Activated T-helper 17 cell treated with anti-CD3 and anti-CD28 coated beads, Interleukin-2, amount 50 U/mL, for 72 hours (primary cell): ENCODE results near the gene MED4. TPM values are rescaled to one million over a fixed set of nuclear protein-coding genes. Genes with fewer than 3 reads are reported as not detected.
"Not testable (repeated sequence)": the region's sequence is repeated elsewhere in the genome, so short reads cannot be mapped to it uniquely, and the experiment has no call there.

Experiments used
- ATAC-seq: fragments of 150-1000 bp; cut with Tn5 transposase; replicated peaks from 2 replicates; pipeline ENCODE4 v1.10.0; 2021; ENCODE audit warnings: mild to moderate bottlenecking, moderate library complexity
- H3K27ac Mint-ChIP-seq: one replicate; pipeline ENCODE4 v1.8.0; 2022; ENCODE audit warnings: mixed read lengths
- H3K27me3 Mint-ChIP-seq: one replicate; pipeline ENCODE4 v1.8.0; 2022; ENCODE audit warnings: mixed read lengths
- H3K36me3 Mint-ChIP-seq: one replicate; pipeline ENCODE4 v1.8.0; 2022; ENCODE audit warnings: low read depth, mild to moderate bottlenecking, mixed read lengths
- H3K4me1 Mint-ChIP-seq: one replicate; pipeline ENCODE4 v1.8.0; 2022; ENCODE audit warnings: mixed read lengths
- H3K4me3 Mint-ChIP-seq: one replicate; pipeline ENCODE4 v1.8.0; 2022; ENCODE audit warnings: mild to moderate bottlenecking, mixed read lengths
- H3K9me3 Mint-ChIP-seq: one replicate; pipeline ENCODE4 v1.8.0; 2022; ENCODE audit warnings: mixed read lengths
- total RNA-seq, 2 donors: library from RNA; stranded (reverse); gene quantifications; one replicate each; pipeline ENCODE4 v1.2.3, GENCODE V29; 2022

MED4 gene
- total RNA-seq, 2 donors from 2014 or later: 42.0 to 58.9 TPM

- no peak for ATAC-seq
- Mint-ChIP-seq H3K4me3 (no peak overlapping the region), H3K27me3 (no peaks in the 10 kb centered on the region), H3K4me1 (peaks cover 12% of the 10 kb centered on the region), H3K36me3 (peaks cover 100% of the 10 kb centered on the region), H3K9me3 (no peaks in the 10 kb centered on the region), H3K27ac (no peak overlapping the region)
These were observed 24.0 kb downstream of the MED4 start for GRCh38 chr13:48070942-48071341.

GRCh38 chr13:48069573-48069972 lies 25.3 kb downstream of the MED4 start:
- peaks cover 12% of the 10 kb centered on the region for H3K4me1 Mint-ChIP-seq
- no peaks in the 10 kb centered on the region for H3K9me3 Mint-ChIP-seq
- H3K27me3 Mint-ChIP-seq: no peaks in the 10 kb centered on the region

GRCh38 chr13:48068952-48069351 lies 26.0 kb downstream of the MED4 start:
- no peak overlapping the region for H3K27ac Mint-ChIP-seq
- peaks cover 81% of the 10 kb centered on the region for H3K36me3 Mint-ChIP-seq
- H3K27me3 Mint-ChIP-seq: no peaks in the 10 kb centered on the region
- H3K4me1 Mint-ChIP-seq: peaks cover 12% of the 10 kb centered on the region
- no peaks in the 10 kb centered on the region for H3K9me3 Mint-ChIP-seq
- no peak for ATAC-seq
- no peak overlapping the region for H3K4me3 Mint-ChIP-seq

More at GRCh38 chr13:48069573-48069972, 25.3 kb downstream of the MED4 start:
- no peak overlapping the region for H3K4me3 Mint-ChIP-seq
- ATAC-seq: no peak
- no peak overlapping the region for H3K27ac Mint-ChIP-seq
- peaks cover 87% of the 10 kb centered on the region for H3K36me3 Mint-ChIP-seq

- Mint-ChIP-seq H3K4me3 (peak overlapping the region; percentile 32), H3K27me3 (no peaks in the 10 kb centered on the region), H3K9me3 (no peaks in the 10 kb centered on the region), H3K36me3 (peaks cover 72% of the 10 kb centered on the region), H3K27ac (peak overlapping the region; percentile 90), H3K4me1 (peaks cover 12% of the 10 kb centered on the region)
- no peak for ATAC-seq
These were observed 26.9 kb downstream of the MED4 start for GRCh38 chr13:48068036-48068435.

- peak overlapping the region; percentile 90 for H3K27ac Mint-ChIP-seq
- peaks cover 12% of the 10 kb centered on the region for H3K4me1 Mint-ChIP-seq
- H3K36me3 Mint-ChIP-seq: peaks cover 68% of the 10 kb centered on the region
- H3K9me3 Mint-ChIP-seq: no peaks in the 10 kb centered on the region
- peak overlapping the region; percentile 32 for H3K4me3 Mint-ChIP-seq
- no peaks in the 10 kb centered on the region for H3K27me3 Mint-ChIP-seq
- peak; percentile 99 for ATAC-seq
These were observed 28.5 kb downstream of the MED4 start for GRCh38 chr13:48066310-48066989.

- not testable (repeated sequence) for H3K27me3 Mint-ChIP-seq, ATAC-seq, H3K9me3 Mint-ChIP-seq, H3K4me3 Mint-ChIP-seq
- Mint-ChIP-seq H3K4me1 (peaks cover 20% of the 10 kb centered on the region), H3K27ac (peak overlapping the region; percentile 75), H3K36me3 (peaks cover 40% of the 10 kb centered on the region)
These were observed 35.0 kb downstream of the MED4 start for GRCh38 chr13:48059951-48060350.

- H3K4me1 Mint-ChIP-seq: peaks cover 20% of the 10 kb centered on the region
- H3K27me3 Mint-ChIP-seq, H3K4me3 Mint-ChIP-seq, H3K9me3 Mint-ChIP-seq, ATAC-seq: not testable (repeated sequence)
- peak overlapping the region; percentile 75 for H3K27ac Mint-ChIP-seq
- H3K36me3 Mint-ChIP-seq: peaks cover 52% of the 10 kb centered on the region
These were observed 36.4 kb downstream of the MED4 start for GRCh38 chr13:48058536-48058935.

- peak overlapping the region; percentile 15 for H3K4me3 Mint-ChIP-seq
- no peaks in the 10 kb centered on the region for H3K27me3 Mint-ChIP-seq
- H3K27ac Mint-ChIP-seq: peak overlapping the region; percentile 75
- ATAC-seq: peak; percentile 70
- no peaks in the 10 kb centered on the region for H3K9me3 Mint-ChIP-seq
- peaks cover 20% of the 10 kb centered on the region for H3K4me1 Mint-ChIP-seq
- H3K36me3 Mint-ChIP-seq: peaks cover 68% of the 10 kb centered on the region
These were observed 39.2 kb downstream of the MED4 start for GRCh38 chr13:48055712-48056111.

- H3K36me3 Mint-ChIP-seq: peaks cover 79% of the 10 kb centered on the region
- no peak overlapping the region for H3K4me3 Mint-ChIP-seq
- peaks cover 20% of the 10 kb centered on the region for H3K4me1 Mint-ChIP-seq
- H3K9me3 Mint-ChIP-seq: no peaks in the 10 kb centered on the region
- H3K27ac Mint-ChIP-seq: no peak overlapping the region
- no peaks in the 10 kb centered on the region for H3K27me3 Mint-ChIP-seq
- no peak for ATAC-seq
These were observed 40.3 kb downstream of the MED4 start for GRCh38 chr13:48054601-48055000.

- Mint-ChIP-seq H3K27me3 (no peaks in the 10 kb centered on the region), H3K4me1 (peaks cover 2% of the 10 kb centered on the region), H3K4me3 (no peak overlapping the region), H3K9me3 (no peaks in the 10 kb centered on the region), H3K27ac (no peak overlapping the region), H3K36me3 (peaks cover 88% of the 10 kb centered on the region)
- no peak for ATAC-seq
These were observed 44.4 kb downstream of the MED4 start for GRCh38 chr13:48050550-48050949.

GRCh38 chr13:48043789-48044503 lies 51.0 kb downstream of the MED4 start:
- H3K27ac Mint-ChIP-seq: peak overlapping the region; percentile 88
- H3K4me3 Mint-ChIP-seq: peak overlapping the region; percentile 63
- ATAC-seq: peak; percentile 86
- no peaks in the 10 kb centered on the region for H3K9me3 Mint-ChIP-seq
- no peaks in the 10 kb centered on the region for H3K27me3 Mint-ChIP-seq
- H3K4me1 Mint-ChIP-seq: peaks cover 17% of the 10 kb centered on the region
- H3K36me3 Mint-ChIP-seq: peaks cover 57% of the 10 kb centered on the region

GRCh38 chr13:48042894-48043293 lies 52.0 kb downstream of the MED4 start:
- Mint-ChIP-seq H3K9me3 (no peaks in the 10 kb centered on the region), H3K4me1 (peaks cover 21% of the 10 kb centered on the region), H3K27me3 (no peaks in the 10 kb centered on the region), H3K36me3 (peaks cover 51% of the 10 kb centered on the region), H3K27ac (peak overlapping the region; percentile 88), H3K4me3 (peak overlapping the region; percentile 63)
- no peak for ATAC-seq

GRCh38 chr13:48040896-48041295 lies 54.0 kb downstream of the MED4 start:
- no peaks in the 10 kb centered on the region for H3K27me3 Mint-ChIP-seq
- H3K4me1 Mint-ChIP-seq: peaks cover 21% of the 10 kb centered on the region

GRCh38 chr13:48040049-48040448 lies 54.9 kb downstream of the MED4 start:
- no peaks in the 10 kb centered on the region for H3K27me3 Mint-ChIP-seq
- H3K36me3 Mint-ChIP-seq: peaks cover 42% of the 10 kb centered on the region
- no peak for ATAC-seq
- H3K4me3 Mint-ChIP-seq: peak overlapping the region; percentile 99
- peaks cover 21% of the 10 kb centered on the region for H3K4me1 Mint-ChIP-seq
- no peak overlapping the region for H3K27ac Mint-ChIP-seq
- no peaks in the 10 kb centered on the region for H3K9me3 Mint-ChIP-seq

More at GRCh38 chr13:48040896-48041295, 54.0 kb downstream of the MED4 start:
- H3K36me3 Mint-ChIP-seq: peaks cover 44% of the 10 kb centered on the region
- ATAC-seq: no peak
- H3K9me3 Mint-ChIP-seq: no peaks in the 10 kb centered on the region
- peak overlapping the region; percentile 26 for H3K27ac Mint-ChIP-seq
- no peak overlapping the region for H3K4me3 Mint-ChIP-seq

GRCh38 chr13:48038761-48039160 lies 56.1 kb downstream of the MED4 start:
- peaks cover 23% of the 10 kb centered on the region for H3K4me1 Mint-ChIP-seq

More at GRCh38 chr13:48038761-48039160, 56.1 kb downstream of the MED4 start:
- ATAC-seq: no peak
- Mint-ChIP-seq H3K27ac (peak overlapping the region; percentile 96), H3K36me3 (peaks cover 49% of the 10 kb centered on the region), H3K4me3 (peak overlapping the region; percentile 99), H3K9me3 (no peaks in the 10 kb centered on the region), H3K27me3 (no peaks in the 10 kb centered on the region)
